Measurements from ENCODE around the gene PDE8A.

- no peak for TF ChIP-seq CTCF (conservative IDR thresholded peaks at IDR 0.05; ENCODE audit: low read depth, low read length)
- no peak for TF ChIP-seq USF2 (IDR thresholded peaks at IDR 0.05; ENCODE audit: low read depth, low read length)
- no peak for TF ChIP-seq RAD21 (IDR thresholded peaks at IDR 0.05; ENCODE audit: low read length)
- no peak for TF ChIP-seq SMC3 (IDR thresholded peaks at IDR 0.05; ENCODE audit: low read depth, low read length)
- TF ChIP-seq POLR2A (IDR thresholded peaks at IDR 0.05; ENCODE audit: low read depth, low read length), result no peak
- no peak for TF ChIP-seq MXI1 (IDR thresholded peaks at IDR 0.05; ENCODE audit: borderline replicate concordance, low read depth, low read length)
- no peak for TF ChIP-seq MAFK (IDR thresholded peaks at IDR 0.05; ENCODE audit: low read depth, low read length)
- no peak for TF ChIP-seq CEBPB (IDR thresholded peaks at IDR 0.05; ENCODE audit: low read depth, low read length)
- TF ChIP-seq RCOR1 (IDR thresholded peaks at IDR 0.05; ENCODE audit: insufficient replicate concordance, low read length), result no peak
These were observed 131.3 kb downstream of the PDE8A start for GRCh38 chr15:85112997-85113396.
